Mammary epithelial cell (primary cell): ENCODE results near the gene CNTN5.

Experiments
- EZH2 ChIP-seq: IDR thresholded peaks from 2 replicates; pipeline ENCODE4 v1.6.1; 2012; ENCODE audit warnings: low read length, inconsistent platforms, borderline replicate concordance
- TF ChIP-seq, protein P1 (sequence below), 2 donors: IDR thresholded peaks in 1 of 2; conservative IDR thresholded peaks in 1 of 2; 2 replicates each; pipeline ENCODE4 v1.5.1; 2011 to 2012; ENCODE audit warnings: inconsistent platforms in 2 of 2, low read length in 2 of 2, mild to moderate bottlenecking in 2 of 2, control low read depth in 1 of 2, low read depth in 1 of 2; ENCODE audit not compliant: insufficient read depth in 1 of 2; ENCODE audit errors: extremely low read depth in 1 of 2

DNA sequence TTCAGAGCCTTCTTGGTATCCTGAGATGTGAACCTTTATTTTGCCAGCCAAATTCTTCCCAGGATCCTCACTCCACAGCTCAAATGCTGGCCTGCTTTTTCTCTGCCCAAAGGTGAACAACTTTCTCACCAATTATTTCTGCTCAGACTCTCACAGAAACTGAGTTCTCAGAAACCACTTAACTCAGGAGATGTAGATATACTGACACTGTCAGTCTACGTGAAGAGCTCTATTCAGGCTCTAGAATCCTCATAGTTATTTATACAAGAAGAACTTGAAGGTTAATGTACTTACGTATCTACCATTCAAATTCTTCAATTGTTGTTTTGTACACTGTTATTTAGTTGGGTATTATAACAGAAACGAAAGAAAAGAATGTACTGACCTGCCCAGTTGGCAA, 666.1 kb downstream of the CNTN5 start:
- TF ChIP-seq, protein P1, sequence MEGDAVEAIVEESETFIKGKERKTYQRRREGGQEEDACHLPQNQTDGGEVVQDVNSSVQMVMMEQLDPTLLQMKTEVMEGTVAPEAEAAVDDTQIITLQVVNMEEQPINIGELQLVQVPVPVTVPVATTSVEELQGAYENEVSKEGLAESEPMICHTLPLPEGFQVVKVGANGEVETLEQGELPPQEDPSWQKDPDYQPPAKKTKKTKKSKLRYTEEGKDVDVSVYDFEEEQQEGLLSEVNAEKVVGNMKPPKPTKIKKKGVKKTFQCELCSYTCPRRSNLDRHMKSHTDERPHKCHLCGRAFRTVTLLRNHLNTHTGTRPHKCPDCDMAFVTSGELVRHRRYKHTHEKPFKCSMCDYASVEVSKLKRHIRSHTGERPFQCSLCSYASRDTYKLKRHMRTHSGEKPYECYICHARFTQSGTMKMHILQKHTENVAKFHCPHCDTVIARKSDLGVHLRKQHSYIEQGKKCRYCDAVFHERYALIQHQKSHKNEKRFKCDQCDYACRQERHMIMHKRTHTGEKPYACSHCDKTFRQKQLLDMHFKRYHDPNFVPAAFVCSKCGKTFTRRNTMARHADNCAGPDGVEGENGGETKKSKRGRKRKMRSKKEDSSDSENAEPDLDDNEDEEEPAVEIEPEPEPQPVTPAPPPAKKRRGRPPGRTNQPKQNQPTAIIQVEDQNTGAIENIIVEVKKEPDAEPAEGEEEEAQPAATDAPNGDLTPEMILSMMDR (conservative IDR thresholded peaks at IDR 0.05 in 1 of 2, IDR thresholded peaks at IDR 0.05 in 1 of 2; ENCODE audit: extremely low read depth in 1 of 2, insufficient read depth in 1 of 2, low read depth in 1 of 2, low read length in 2 of 2): no peak
- no peak for TF ChIP-seq EZH2
